HG03442 (cell line): ENCODE measurements around the gene LYG2.
"Not testable (repeated sequence)": the region's sequence is repeated elsewhere in the genome, so short reads cannot be mapped to it uniquely, and the experiment has no call there.

Source experiments
- ATAC-seq: cut with Tn5 transposase; IDR thresholded peaks from one replicate; pipeline ENCODE4 v1.9.1; 2021; ENCODE audit warnings: mild to moderate bottlenecking, moderate library complexity; ENCODE audit not compliant: unreplicated experiment

Gene LYG2

DNA sequence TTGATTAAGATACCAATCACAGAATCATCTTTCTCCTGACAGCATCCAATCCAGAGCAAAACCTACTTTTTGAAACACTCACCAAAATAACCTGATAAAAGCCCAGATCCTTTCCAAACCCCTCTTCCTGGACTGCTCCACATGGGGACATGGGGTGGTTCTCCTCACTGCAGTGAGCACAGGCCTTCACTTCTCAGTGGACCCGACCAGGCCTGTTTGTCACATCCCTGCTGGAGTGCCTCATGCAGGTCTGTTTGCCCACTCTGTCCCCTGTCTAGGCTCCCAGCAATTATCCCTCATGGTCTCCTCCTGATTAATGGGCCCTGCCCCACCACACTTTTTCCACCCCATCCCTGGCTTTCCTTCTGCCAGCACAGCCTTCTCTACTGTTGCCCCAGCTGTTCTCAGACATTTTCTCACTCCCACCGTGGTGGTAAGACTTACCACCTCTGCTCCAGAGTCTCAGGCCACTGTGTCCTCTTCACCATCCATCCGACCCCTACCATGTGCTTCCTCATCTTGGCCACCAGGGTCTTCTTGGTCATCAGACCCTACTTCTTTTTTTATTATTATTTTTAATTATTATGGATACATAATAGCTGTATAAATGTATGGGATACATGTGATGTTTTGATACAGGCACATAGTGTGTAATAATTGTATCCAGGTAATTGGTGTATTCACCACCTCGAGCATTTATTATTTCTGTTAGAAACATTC, 53.3 kb downstream of the LYG2 start:
- ATAC-seq = no peak

DNA sequence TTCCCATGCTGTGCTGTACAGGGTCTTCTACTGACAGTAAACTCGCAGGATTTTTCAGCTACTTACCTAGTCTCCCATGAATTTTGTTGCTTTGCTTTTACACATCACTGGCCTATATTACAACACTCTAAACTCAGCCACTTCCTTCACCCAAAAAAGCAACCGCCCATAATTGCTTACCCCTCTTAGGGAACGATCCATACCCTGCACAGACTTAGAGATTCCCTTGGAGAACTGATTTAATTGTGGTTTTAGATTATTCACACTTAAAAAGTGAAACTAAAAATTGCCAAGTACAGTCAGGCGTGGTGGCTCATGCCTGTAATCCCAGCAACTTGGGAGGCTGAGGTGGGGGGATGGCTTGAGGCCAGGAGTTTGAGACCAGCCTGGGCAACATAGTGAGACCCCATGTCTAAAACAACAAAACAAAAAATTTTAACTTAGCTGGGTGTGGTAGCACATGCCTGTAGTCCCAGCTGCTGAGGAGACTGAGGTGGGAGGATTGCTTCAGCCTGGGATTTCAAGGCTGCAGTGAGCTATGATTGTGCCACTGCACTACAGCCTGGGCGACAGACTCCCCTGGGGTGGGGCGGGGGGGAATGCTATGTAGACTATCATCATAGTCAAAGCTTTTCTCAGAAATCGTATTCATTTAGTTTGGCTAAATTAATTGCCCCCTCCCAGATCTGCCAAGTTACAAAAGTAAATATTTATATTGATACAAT, 55.2 kb downstream of the LYG2 start:
- ATAC-seq = no peak

DNA sequence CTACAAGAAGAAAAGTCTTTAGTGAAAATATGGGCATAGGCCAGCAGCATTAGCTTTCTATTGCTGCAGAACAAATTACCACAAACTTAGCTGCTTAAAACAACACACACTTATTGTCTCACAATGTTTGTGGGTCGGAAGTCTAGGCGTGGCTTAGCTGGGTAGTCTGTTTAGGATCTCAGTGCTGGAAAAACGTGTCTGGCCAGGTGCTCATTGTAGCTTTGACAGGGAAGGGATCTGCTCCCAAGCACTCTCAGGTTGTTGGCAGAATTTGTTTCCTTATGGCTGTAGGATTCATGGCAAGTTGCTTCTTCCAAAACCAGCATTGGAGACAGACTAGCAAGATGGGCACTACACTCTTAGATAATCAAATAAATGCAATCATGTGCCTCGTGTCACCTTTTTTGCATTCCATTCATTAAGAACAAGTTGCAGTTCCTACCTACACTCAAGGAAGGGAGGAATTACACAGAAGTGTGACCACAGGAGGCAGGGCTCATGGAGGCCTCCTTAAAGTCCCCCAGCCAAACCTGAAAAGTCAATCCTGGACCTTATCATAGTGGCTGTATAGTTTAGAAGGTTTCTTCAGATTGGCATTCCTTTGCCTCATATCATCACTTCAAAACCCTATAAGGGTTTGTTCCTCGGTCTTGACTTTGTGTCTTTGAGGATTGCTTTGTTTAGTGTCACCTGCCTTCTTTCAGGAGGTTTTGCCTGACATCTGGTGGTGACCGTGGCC, 57.2 kb downstream of the LYG2 start:
- no peak for ATAC-seq

DNA sequence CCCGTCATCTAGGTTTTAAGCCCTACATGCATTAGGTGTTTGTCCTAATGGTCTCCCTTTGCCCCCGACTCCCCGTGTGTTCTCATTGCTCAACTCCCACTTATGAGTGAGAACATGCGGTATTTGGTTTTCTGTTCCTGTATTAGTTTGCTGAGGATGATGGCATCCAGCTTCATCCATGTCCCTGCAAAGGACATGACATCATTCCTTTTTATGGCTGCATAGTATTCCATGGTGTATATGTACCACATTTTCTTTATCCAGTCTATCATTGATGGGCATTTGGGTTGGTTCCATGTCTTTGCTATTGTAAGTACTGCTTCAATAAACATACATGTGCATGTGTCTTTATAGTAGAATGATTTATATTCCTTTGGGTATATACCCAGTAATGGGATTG, 63.1 kb downstream of the LYG2 start:
- ATAC-seq = not testable (repeated sequence)
